HG02588 (cell line): ENCODE measurements around the gene DSTN.

Source experiments
- ATAC-seq: cut with Tn5 transposase; IDR thresholded peaks from one replicate; pipeline ENCODE4 v1.9.1; 2021; ENCODE audit warnings: mild to moderate bottlenecking, moderate library complexity; ENCODE audit not compliant: unreplicated experiment

DSTN gene

GRCh38 chr20:17636523-17637412 is 66.9 kb downstream of the DSTN start:
- no peak for ATAC-seq

GRCh38 chr20:17637413-17637780 is 67.5 kb downstream of the DSTN start:
- no peak for ATAC-seq

GRCh38 chr20:17637985-17638640 is 68.2 kb downstream of the DSTN start:
- ATAC-seq: no peak

- no peak for ATAC-seq
Measured at GRCh38 chr20:17638835-17639407, 69.0 kb downstream of the DSTN start.

GRCh38 chr20:17640146-17640874 is 70.4 kb downstream of the DSTN start:
- no peak for ATAC-seq

- no peak for ATAC-seq
Measured at GRCh38 chr20:17640875-17641378, 71.1 kb downstream of the DSTN start.

GRCh38 chr20:17641520-17641964 is 71.7 kb downstream of the DSTN start:
- ATAC-seq: no peak

- no peak for ATAC-seq
Measured at GRCh38 chr20:17641993-17642392, 72.1 kb downstream of the DSTN start.

- ATAC-seq: no peak
Measured at GRCh38 chr20:17642404-17643269, 72.8 kb downstream of the DSTN start.

- ATAC-seq: no peak
Measured at GRCh38 chr20:17643531-17644188, 73.8 kb downstream of the DSTN start.

- ATAC-seq: no peak
Measured at GRCh38 chr20:17644451-17644850, 74.6 kb downstream of the DSTN start.

- ATAC-seq: no peak
Measured at GRCh38 chr20:17645010-17645409, 75.1 kb downstream of the DSTN start.

- ATAC-seq: no peak
Measured at GRCh38 chr20:17645546-17646208, 75.8 kb downstream of the DSTN start.

- no peak for ATAC-seq
Measured at GRCh38 chr20:17646209-17646960, 76.5 kb downstream of the DSTN start.

- no peak for ATAC-seq
Measured at GRCh38 chr20:17646961-17647301, 77.1 kb downstream of the DSTN start.

- no peak for ATAC-seq
Measured at GRCh38 chr20:17647391-17648314, 77.8 kb downstream of the DSTN start.

- ATAC-seq: no peak
Measured at GRCh38 chr20:17648315-17648646, 78.4 kb downstream of the DSTN start.
